Left colon (tissue), 2 donors: Measurements from ENCODE around the gene CEP63. TPM values are rescaled to one million over a fixed set of nuclear protein-coding genes. Genes with fewer than 3 reads are reported as not detected.
A peak's percentile ranks its signal among the peaks of the same experiment; 100 is the strongest.

ENCODE experiments used
- ATAC-seq: fragments of 200-7000 bp; cut with Tn5 transposase; one replicate; pipeline ENCODE4 v1.9.1; 2020; ENCODE audit warnings: mild to moderate bottlenecking, moderate library complexity
- DNase-seq, 2 donors: peaks; one replicate each; pipeline ENCODE4 v3.0.0-alpha.2; 2020
- intact Hi-C, 2 donors: fragments of 100-400 bp; cut with DNase I in 1 of 2; cut with micrococcal nuclease in 1 of 2; formaldehyde crosslinking; loops; one replicate each; pipeline versions ENCODE4 v1.11.2 to v1.14.0; 2022; cut with DNase I, micrococcal nuclease
- total RNA-seq, 2 donors: library from RNA; stranded (reverse); fragmentation: NEBNext Ultra II Directional; extraction: Animal tissue kit (Norgen Biotek cat#: 25700); gene quantifications; one replicate each; pipeline ENCODE4 v1.2.1, GENCODE V29; 2021
- donor health status: DM: no; HTN: no; CAD: no.
- donor health status: DM: yes; HTN: yes; CAD: no.

Gene CEP63
- total RNA-seq, 2 donors from 2014 or later: 19.7 to 20.5 TPM

DNA sequence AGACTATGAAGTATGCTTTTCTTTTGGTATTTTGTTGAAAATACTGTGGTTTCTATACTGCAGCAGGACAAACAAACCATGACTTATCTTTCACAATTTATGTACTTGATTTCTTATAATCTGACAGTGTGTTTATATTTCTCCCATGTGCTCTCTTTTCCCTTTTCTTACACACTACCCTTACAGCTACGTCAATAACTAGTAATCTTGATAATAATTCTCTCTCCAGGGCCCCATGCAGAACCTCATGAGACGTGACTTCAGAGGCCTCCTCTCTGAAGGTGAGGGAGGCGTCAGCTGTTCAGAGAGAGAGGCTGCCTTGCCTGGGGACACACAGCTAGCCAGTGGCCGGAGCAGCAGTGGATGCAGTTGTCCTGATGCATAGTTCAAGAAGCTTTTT is 129.1 kb downstream of the CEP63 start:
- intact Hi-C loops: no loop called here
- DNase-seq: no peak
- ATAC-seq: no peak

DNA sequence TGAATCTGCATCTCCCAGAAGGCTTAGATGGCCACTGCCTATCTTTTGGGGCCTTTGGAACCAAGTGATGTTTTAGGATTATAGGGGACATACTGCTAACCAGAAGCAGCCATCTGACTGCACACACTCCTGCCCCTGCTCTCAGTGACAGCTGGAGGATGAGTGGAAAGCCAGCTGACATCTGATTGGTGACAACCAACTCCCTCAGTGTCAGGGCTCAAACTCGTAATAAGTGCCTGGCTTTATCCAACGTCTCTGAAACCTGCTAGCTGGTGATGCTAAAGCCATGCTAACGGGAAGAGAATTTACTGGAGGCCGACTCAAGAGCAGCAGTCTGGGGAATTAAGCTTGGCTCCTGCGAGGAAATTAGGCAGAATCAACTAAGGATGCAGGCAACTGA is 129.9 kb downstream of the CEP63 start:
- DNase-seq (no peak), ATAC-seq (no peak)
- intact Hi-C loops: no loop called here

- intact Hi-C loops: no loop called here
- ATAC-seq: no peak
Observed at GRCh38 chr3:134617608-134618477, 132.0 kb downstream of the CEP63 start.

DNA sequence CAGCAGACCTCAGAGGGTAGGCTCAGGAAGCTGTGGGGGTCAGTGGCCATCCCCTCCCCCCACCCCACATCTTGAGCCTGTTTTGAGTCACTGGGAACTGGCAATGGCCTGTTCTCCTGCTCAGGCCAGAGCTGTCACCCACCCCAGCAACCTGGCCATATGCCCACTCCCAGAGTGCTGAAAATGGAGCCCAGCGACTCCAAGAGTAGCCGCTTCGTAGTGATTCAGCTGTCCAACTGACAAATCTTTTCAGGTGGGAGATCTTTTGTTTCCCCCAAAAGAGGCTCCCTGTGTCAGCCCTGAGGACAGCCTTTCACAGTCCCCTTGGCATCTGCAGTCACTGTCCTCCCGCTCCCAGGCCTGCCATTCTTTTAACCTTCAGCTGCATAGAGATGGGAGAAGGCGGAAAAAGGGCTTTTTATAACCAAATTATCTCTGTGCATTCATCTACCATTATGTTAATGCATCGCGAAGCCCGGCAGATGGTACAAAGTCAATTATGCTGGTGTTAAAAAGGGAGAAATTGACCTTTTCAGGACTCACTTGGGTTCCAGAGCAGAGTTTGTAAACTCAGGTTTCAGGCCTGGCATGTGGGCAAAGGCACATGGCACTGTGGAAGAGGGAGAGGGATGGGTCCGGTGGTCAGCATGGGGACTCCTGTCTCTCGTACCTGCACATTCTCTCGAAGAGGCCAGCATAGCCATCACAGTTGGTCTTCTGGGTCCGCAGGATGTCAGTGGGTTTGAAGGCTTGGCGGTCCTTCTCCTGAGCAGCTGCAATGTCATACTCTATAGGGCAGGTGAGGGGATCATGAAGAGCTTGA is 132.8 kb downstream of the CEP63 start:
- peak in 1 of 2 donors; percentile 14 for DNase-seq
- no peak for ATAC-seq
- intact Hi-C loops: no loop called here

More at GRCh38 chr3:134617608-134618477, 132.0 kb downstream of the CEP63 start:
- DNase-seq: peak in 1 of 2 donors; percentile 12

DNA sequence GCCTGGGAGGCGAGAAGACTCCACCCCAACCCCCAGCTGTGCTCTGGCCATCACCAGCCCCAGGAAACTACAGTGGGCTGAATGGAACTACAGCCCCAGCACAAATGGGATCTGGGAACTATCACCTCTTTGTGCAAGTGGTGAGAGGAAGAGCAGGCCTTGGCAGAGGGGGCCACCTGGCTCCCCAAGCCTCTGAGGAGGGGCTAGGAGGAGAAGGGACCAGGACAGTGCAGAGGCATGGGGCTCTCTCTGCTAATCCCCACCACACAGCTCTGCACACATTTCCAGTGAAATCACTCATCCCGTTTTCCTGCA is 133.4 kb downstream of the CEP63 start:
- no peak for ATAC-seq
- DNase-seq: peak in 1 of 2 donors; percentile 4
- intact Hi-C loops: no loop called here

DNA sequence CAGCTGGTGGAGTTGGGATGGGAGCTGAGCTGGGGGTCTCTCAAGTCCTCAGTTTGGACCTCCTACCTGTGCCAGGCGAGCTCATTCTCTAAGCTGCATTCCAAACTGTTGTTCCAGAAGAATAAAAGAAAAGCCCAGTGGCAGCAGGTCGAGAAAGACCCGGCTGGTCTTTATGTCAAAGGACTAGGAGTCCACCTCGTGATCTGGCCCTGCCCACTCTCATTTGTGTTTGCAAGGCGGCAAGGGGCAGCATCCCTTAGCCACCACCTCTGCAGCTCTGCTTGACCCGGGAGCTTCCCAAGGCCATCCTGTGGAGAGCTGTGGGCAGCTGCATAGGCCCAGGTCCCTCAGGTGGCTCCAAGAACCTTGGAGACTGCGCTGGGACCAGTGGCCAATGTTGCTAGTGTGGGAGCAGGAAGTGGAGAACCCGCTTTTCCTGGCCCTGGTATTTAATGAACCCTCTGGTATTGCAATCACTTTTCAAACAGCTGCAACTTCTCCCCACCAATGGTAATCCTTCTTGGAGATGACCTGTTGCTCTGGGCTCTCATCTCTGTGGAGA is 134.1 kb downstream of the CEP63 start:
- ATAC-seq (no peak), DNase-seq (peak in 1 of 2 donors; percentile 10)
- intact Hi-C loops: no loop called here

DNA sequence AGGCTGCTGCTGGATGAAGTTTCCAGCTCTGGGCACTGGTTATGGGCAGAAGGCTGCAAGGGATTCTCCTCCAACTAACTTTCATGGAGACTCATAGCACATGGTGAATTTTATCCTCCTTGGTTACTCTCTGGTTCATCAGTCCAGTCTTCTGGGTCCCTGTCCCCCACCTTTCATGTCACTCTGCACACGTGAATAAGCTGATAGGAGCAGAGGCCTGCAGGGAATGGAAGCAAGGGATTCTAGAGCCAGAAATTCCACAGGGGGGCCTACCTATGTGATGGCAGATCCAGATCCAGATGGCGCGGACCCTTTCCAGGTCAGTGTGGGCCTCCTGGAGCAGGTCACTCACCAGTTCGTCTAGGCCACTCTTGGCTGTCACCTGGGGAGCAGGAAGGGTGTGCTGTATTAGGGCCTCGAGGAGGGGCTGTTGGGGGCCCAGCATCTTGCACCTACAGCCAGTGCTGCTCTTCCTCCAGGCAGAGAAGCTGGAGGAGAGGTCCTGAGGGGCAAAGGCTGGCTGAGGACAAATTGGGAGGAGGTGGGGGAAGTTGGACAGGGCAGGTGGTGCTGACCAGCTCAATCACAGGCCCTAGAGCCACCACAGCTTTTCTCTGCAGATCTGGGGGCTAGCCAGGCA is 134.7 kb downstream of the CEP63 start:
- intact Hi-C loops: no loop called here
- DNase-seq (peak in 1 of 2 donors; percentile 4), ATAC-seq (no peak)

DNA sequence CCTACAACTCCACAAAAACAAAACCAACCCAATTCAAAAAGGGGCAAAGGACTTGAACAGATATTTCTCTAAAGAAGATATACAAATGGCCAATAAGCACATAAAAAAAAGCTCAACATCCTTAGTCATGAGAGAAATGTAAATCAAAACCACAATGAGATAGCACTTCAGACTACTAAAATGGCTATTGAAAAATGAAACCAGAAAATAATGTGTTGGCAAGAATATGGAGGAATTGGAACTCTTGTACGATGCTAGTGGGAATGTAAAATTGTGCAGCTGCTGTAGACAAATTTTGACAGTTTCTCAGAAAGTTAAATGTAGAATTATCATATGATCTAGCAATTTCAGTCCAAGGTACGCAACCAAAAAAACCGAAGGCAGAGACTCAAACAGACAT is 136.0 kb downstream of the CEP63 start:
- intact Hi-C loops: no loop called here
- ATAC-seq (no peak), DNase-seq (no peak)

DNA sequence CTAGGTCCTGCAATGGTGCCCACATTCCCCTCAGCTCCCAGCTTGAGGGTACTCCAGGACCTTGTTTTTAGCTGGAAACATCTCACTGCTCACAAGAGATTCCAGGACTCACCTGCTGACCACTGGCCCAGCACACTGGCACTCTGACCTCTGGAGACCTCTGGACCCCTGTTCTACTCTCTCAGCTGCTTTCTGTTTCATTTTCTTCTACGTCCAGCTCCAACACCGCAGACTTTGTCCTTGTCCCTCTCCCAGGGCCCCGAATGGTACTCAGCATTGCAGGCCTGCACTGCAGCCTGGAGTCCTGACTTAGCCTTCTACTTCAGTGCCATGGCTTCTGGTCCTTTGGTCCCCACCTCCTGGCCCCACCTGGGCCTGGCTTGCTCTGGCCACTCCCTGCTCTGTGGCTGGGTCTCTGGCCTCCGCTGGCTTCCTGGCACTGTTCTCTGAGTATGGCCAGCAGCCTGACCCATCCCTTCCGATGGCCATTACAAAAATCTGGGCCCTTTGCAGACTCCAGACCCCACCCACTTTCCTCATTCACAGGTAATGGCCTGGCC is 137.0 kb downstream of the CEP63 start:
- DNase-seq (peak in 1 of 2 donors; percentile 8), ATAC-seq (no peak)
- intact Hi-C loops: no loop called here

DNA sequence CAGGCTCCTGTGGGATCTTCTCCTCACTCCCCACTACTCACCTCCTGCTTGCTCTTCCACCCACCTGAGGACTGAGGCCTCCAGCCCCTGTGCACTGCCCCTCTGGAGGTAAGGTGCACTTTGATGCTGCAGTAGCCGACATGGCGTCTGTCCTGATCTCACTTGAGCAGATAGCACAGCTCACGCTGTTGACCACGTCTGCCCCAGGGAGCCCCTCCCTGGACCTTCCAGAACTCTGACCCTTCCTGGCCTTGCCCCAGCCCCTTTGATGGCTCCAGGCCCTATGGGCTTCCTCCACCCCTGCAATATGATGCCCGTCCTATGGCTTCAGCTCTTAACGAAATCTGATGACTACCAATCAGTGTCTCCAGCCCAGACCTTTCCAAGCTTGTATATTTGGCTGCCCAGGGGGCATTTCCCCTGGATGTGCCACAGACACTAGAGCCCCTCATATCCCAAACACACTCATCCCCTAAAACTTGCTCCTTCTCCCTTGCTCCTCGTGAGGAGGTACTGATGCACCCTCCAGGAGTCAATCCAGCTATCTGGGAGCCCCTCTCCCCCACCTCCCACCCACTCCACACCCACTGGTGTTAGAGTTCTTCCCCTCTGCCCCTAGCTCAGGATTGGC is 137.9 kb downstream of the CEP63 start:
- no peak for ATAC-seq
- peak in 1 of 2 donors; percentile 8 for DNase-seq
- intact Hi-C loops: no loop called here

Other genes with a start within 250 kb of the CEP63 start
- gene RYK, start 235.2 kb upstream of the CEP63 start, total RNA-seq: 10 to 100 TPM; 33.7 to 38.5 TPM
- gene AMOTL2, start 111.6 kb upstream of the CEP63 start, total RNA-seq: 10 to 100 TPM; 17.6 to 18.7 TPM
- 10 to 100 TPM; 30.0 to 34.1 TPM for gene ANAPC13, start 72 bp upstream of the CEP63 start, total RNA-seq
- gene KY, start 165.0 kb downstream of the CEP63 start, total RNA-seq: under 1 TPM in 1 of 2 donors, not detected in 1; 0.25 TPM